Effector CD8-positive, alpha-beta T cell (primary cell): ENCODE measurements around the gene SOX9.

Source experiments
- DNase-seq: peaks from one replicate; lab custom pipeline; 2025; lab: John Stamatoyannopoulos, UW
- total RNA-seq, 4 experiments: gene quantifications; one replicate each; lab custom pipeline; 2026; lab: John Stamatoyannopoulos, UW

SOX9 gene
- 0 reads per million in 4 experiments for total RNA-seq

DNA sequence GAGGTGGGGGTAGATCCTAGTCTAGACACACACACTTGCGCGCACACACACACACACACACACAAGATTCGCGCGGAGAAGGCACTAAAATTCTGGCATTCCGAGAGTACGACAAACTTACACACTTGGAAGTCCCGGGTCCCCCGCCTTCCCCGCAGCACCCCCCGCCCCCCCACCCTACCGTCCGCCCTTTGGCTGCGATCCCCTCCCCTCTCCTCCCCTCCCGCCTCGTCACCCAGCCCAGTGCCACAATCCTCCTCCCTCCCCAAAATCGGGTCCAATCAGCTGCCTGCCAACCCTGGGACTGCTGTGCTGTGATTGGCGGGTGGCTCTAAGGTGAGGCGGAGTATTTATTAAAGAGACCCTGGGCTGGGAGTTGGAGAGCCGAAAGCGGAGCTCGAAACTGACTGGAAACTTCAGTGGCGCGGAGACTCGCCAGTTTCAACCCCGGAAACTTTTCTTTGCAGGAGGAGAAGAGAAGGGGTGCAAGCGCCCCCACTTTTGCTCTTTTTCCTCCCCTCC lies at the start of gene SOX9:
SOX9 (plus strand) TSS at position 379 of the 522 bp plus-strand sequence. CDS start 372 bp downstream, outside the sequence.
- no peak for DNase-seq

GRCh38 chr17:72071330-72071729 lies 49.5 kb upstream of the SOX9 start:
- no peak for DNase-seq

DNA sequence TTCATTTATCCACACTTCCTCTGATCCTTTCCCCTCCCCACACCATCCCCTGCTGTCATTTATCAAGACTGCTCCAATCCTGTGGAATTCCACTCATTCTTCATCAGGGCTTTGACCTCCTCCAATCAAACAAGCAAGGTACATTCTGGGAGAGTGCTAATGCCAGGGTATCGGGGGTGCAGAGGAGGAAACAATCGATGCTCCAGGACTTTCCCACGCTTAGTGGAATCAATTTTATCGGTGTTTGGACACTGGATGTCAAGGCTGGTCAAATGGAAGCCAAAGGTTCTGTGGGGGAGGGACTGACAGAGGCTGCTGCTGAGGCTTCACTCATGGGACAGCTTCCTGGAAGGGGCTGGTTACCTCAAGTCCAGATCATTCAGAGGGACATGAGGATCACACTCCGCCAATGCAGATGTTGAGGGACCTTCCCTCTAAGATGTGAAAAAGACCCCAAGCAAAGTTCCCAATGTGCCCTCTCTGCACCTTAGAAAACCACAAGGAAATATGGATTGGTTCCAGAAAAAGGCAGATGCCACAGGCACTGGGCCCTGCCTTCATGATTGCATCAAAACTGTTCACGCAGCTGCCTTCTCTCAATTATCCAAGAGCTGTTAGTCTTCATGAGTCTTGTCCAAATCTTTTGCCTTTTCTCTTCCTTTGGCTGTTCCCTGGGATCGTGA lies 44.7 kb upstream of the SOX9 start:
- no peak for DNase-seq

GRCh38 chr17:72076678-72077030 lies 44.2 kb upstream of the SOX9 start:
- no peak for DNase-seq

DNA sequence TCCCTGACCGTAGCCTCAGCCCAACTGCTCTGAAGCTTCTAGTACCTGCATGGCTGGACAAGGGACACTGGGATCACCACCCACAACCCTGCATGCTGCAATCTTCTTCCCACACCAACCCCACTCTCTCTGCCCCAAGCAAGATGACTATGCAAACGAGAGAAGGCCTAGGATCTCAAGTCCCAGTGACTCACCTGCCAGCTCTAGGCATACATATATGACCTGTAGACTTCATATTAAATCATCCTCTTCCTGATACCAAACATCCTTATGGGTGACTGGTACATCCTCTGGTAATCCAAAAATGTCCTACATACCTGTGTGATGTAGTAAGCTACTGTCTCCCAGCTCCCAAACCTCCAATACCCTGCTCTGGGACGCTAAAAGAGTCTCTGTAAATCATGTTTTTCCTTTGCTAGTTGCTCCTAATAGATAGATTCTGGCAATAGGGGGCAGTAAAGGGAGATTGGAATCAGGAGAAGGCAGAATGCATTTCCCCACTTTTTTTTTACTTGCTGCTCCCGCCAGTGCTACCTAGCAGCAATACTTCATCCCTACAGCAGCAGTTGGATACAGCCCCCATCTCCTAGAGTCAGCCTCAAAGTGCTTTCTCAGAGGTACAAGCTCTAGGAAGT lies 43.4 kb upstream of the SOX9 start:
- DNase-seq: no peak

- DNase-seq: no peak
Measured at GRCh38 chr17:72079700-72080099, 41.1 kb upstream of the SOX9 start.

DNA sequence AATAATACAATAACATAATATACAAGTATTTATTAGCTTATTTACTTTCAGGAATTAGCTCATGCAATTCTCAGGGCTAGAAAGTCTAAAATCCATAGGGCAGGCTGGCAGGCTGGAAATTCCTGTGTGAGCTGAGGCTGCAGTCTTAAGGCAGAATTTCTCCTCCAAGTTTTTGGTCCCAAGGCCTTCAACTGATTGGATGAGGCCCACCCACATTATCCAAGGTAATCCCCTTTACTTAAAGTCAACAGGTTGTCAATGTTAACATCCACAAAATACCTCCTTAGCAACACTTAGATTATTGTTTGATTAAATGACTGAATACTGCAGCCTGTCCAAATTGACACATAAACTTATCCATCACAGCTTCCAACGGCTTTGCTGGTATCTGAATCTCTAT lies 32.9 kb upstream of the SOX9 start:
- DNase-seq: no peak

GRCh38 chr17:72089453-72089987 lies 31.3 kb upstream of the SOX9 start:
- DNase-seq: no peak

- DNase-seq: no peak
Measured at GRCh38 chr17:72090108-72090507, 30.7 kb upstream of the SOX9 start.

- no peak for DNase-seq
Measured at GRCh38 chr17:72092710-72093322, 28.0 kb upstream of the SOX9 start.

GRCh38 chr17:72093707-72094106 lies 27.1 kb upstream of the SOX9 start:
- DNase-seq: no peak

DNA sequence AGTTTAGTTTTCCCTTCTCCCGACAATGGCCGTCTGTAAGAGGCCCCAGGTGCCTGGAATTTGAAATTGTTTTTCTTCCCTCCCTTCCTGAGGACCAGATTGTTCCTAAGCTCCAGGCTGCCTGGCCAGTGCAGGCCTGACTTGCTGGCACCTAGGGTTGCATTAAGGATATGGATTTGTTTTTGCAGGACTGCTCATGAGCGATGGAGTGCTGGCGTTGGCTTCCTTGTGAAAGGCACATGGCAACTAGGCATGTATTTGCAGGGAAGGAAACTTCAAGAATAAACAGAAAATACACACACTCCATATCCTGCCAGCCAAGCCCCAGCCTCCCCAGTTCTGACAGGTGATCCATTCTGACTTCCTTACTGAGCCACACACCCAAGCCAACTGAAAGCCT lies 25.5 kb upstream of the SOX9 start:
- no peak for DNase-seq

DNA sequence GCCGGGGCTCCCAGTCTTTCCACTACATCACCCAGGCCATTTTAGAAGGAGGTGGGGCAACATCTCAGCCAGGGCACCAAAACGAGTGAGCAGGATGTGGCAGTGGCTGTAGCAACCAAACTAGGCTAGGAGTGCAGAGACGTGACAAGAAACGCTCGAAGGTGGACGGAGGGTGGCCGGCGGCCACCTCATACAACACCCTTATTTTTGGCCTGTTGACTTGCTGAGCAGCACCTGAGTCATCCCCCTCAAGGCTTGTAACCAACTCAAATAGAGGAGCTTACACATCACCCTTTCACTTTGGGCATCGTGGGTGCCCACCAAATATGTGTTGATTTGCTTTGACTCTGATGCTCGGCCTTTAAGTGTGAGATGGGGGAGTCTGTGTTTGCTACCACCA lies 23.7 kb upstream of the SOX9 start:
- DNase-seq: no peak

DNA sequence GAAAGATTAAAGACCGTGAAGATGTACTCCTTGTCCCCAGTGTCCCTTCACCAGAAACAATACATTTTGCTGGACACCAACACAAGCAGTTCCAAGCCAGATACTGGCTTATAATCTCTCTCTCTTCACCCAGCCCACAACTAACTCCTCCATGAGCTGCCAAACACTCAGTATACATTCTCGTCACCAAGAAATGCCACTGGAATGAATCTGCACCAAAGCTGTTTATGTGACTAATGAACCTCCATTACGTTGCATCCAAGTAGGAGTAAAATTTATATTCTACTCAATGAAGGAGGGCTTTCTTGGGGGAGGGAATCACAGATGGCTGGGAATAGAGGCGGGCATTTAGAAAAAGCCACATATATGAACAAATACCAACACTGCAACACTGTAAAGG lies 20.9 kb upstream of the SOX9 start:
- no peak for DNase-seq

- no peak for DNase-seq
Measured at GRCh38 chr17:72100470-72100869, 20.4 kb upstream of the SOX9 start.

DNA sequence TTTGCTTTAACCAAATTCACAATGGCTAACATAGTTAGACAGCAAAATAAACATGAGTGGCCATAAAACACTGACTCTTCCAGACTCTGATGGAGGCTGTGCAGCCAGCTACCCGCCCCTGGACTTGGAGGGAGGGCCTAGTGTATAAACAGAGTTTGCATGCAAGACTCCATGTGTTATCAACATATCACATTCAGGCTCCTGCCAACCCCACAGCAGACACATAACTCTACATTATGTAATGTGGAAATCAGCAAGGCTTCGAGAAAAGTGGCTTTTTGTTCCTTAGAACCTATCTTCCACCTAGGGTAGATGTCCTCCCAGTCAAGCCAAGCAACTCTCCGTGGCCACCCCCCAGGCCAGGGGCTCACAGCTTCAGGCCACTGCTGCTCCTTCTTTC lies 19.3 kb upstream of the SOX9 start:
- DNase-seq: no peak

DNA sequence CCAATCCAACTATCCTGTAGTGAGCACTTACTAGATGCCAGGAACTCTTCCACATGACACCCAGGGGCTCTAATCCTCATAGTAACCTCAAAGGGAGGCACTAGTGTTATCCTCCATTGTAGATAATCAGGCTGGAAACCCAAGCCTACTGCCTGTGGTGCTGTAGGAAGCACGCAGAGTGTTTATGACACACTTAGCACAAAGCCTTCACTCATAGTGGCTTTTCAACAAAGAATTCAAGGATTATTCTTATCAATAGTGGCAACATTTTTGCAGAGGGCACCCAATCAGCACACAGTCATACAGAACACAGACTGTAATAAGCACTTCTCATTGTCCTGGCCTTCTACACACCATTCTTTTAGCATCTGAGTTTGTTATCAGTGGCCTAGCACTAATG lies 18.5 kb upstream of the SOX9 start:
- DNase-seq: no peak

DNA sequence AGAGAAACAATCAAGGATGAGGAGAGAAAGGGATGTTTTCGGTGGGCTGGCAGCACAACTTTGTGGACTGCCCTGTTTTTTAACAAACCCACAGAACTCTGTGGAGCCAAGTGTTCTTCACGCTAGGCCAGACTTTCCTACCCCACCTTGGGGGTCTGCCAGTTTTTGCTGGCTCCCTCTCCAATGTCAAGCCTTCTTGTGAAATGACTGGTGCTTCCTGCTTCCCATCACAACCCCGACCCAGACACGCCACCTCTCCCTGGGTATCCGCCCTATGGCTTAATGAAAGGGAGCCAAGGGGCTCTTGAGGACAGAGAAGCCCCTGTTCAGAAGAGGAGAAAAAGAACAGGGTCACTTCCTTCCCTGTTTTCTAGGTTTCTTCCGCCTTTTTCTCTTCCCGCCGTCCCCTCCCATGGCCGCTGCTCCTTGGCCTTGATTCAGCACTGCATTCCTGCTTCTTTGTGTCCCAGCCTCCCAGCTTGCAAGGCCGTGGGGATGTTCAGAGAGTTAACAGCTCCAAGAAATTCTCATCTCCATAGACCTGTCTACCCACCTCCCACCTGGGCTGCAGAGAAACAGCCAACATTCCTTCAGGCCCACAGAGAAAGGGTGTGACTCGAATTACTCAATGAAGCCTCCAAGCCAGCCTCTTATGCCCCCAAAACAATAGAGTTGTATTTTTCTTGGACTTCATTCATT lies 16.5 kb upstream of the SOX9 start:
- no peak for DNase-seq

DNA sequence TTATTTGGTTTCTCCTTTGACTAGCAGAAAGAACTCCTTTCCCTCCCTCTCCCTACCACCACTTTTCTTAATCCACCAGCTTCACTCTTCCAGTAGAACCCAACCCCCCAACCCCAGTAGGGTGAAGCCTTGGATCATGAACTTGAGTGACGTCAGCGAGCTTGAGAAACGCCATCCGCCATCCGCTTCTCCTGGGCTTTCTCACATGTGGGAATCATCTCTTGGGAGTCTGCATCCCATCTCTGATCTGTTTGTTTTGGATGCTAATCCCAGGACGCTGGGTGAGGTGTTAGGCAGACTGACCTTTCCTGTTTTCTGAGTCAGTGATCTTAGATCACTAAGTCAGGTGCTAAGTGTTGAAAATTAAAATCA lies 16.0 kb upstream of the SOX9 start:
- no peak for DNase-seq

DNA sequence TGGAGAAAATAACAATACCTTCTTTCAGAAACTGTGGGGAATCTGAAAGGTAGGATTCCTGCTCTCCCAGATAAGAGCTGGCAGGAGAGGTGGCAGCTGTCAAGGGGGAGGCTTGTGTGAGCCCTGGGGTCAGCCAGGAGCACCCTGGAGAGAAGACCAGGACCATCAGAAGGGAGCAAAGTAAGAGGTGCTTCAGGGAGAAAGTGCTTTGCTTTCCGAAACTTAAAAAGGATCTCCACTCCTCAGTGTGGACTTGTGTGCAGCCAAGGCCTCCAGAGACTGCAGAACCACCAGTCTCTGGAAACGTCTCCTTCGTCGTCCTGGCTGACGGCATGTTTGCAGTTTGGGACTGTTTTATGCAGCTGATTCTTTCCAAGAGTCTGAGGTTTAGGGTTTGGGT lies 13.7 kb upstream of the SOX9 start:
- DNase-seq: no peak

DNA sequence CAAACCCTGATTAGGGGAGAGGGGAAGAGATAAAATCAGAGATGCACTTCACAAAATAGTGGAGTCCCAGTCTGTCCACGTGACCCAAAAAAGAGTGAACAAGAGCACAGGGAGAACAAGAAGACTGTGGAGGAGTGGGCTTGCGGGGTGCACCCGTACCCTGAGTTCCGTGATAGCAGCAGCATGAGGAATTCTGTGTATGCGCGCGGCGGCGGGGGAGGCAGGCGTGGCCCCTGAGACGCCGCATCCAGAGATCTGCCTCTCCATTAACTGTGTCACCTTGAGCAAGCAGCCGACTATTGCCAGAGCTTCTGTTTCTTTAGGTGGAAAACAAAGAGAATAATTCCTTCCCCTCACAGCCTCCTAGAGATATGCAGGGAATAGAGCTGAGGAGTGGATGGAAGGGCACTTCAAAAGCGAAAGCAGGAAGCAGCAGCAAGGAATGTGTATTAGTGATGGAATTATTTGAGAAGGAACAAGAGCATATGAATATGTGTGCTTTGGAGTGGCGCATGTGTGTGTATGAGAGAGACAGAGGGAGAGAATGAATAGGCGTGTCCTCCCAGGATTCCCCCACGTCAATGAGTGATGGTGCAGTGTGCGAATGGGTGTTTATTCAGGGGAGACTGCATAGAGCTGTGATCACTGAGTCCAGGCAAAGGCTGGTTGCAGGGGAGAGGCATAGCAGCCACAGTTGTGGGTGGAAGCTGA lies 10.4 kb upstream of the SOX9 start:
- DNase-seq: no peak

- DNase-seq: no peak
Measured at GRCh38 chr17:72110942-72111318, 9.9 kb upstream of the SOX9 start.
